Upper lobe of right lung (tissue), 1 donor: ENCODE data around the gene BCL2L15. TPM values are rescaled to one million over a fixed set of nuclear protein-coding genes. Genes with fewer than 3 reads are reported as not detected.

Experiments
- ATAC-seq: fragments of 200-7000 bp; cut with Tn5 transposase; one replicate; pipeline ENCODE4 v1.9.1; 2020; ENCODE audit warnings: mild to moderate bottlenecking, moderate library complexity
- DNase-seq: peaks from one replicate; pipeline ENCODE4 v3.0.0-alpha.2; 2020
- H3K27ac ChIP-seq: fragments of 200-600 bp; one replicate; pipeline ENCODE4 v1.8.0; 2022
- H3K27me3 ChIP-seq: fragments of 200-600 bp; one replicate; pipeline ENCODE4 v1.8.0; 2022; ENCODE audit warnings: mild to moderate bottlenecking
- H3K36me3 ChIP-seq: fragments of 200-600 bp; one replicate; pipeline ENCODE4 v1.8.0; 2022
- H3K4me1 ChIP-seq: fragments of 200-600 bp; one replicate; pipeline ENCODE4 v1.8.0; 2022
- H3K4me3 ChIP-seq: fragments of 200-600 bp; one replicate; pipeline ENCODE4 v1.8.0; 2022; ENCODE audit warnings: mild to moderate bottlenecking
- H3K9me3 ChIP-seq: fragments of 200-600 bp; one replicate; pipeline ENCODE4 v1.8.0; 2022
- CTCF ChIP-seq: fragments of 200-600 bp; IDR thresholded peaks from one replicate; pipeline ENCODE4 v1.8.0; 2022; ENCODE audit warnings: antibody characterized with exemption
- intact Hi-C: fragments of 100-400 bp; cut with DNase I; formaldehyde crosslinking; loops from one replicate; pipeline ENCODE4 v1.11.0; 2022
- total RNA-seq: library from RNA; stranded (reverse); fragmentation: NEBNext Ultra II Directional; extraction: Animal tissue kit (Norgen Biotek cat#: 25700); gene quantifications from one replicate; pipeline ENCODE4 v1.2.1, GENCODE V29; 2021
- donor health status: DM: no; HTN: yes; CAD: no; lungs with severe emphysema.

BCL2L15 gene
- total RNA-seq, 1 donor from 2014 or later = 1.8 TPM

GRCh38 chr1:113868387-113869083 is 18.8 kb downstream of the BCL2L15 start:
- no peak for TF ChIP-seq CTCF
- peaks cover 15% of the 10 kb centered on the region for H3K4me1 ChIP-seq
- no peaks in the 10 kb centered on the region for H3K36me3 ChIP-seq
- no peak overlapping the region for H3K4me3 ChIP-seq
- intact Hi-C loops = no loop called here
- DNase-seq = no peak
- no peak overlapping the region for H3K27ac ChIP-seq
- H3K27me3 ChIP-seq = no peaks in the 10 kb centered on the region
- H3K9me3 ChIP-seq = no peaks in the 10 kb centered on the region
- no peak for ATAC-seq

GRCh38 chr1:113861641-113862040 is 25.7 kb downstream of the BCL2L15 start:
- ATAC-seq (no peak), DNase-seq (no peak)
- no peak overlapping the region for H3K4me3 ChIP-seq
- TF ChIP-seq CTCF = no peak
- no peaks in the 10 kb centered on the region for H3K9me3 ChIP-seq
- intact Hi-C loops = no loop called here
- H3K36me3 ChIP-seq = no peaks in the 10 kb centered on the region
- H3K4me1 ChIP-seq = peaks cover 18% of the 10 kb centered on the region
- H3K27me3 ChIP-seq = no peaks in the 10 kb centered on the region
- H3K27ac ChIP-seq = no peak overlapping the region

- intact Hi-C loops = no loop called here
- Histone ChIP-seq H3K9me3 (no peaks in the 10 kb centered on the region), H3K4me3 (no peak overlapping the region), H3K4me1 (peaks cover 25% of the 10 kb centered on the region), H3K36me3 (no peaks in the 10 kb centered on the region), H3K27me3 (no peaks in the 10 kb centered on the region), H3K27ac (no peak overlapping the region)
- no peak for ATAC-seq
- no peak for DNase-seq
- no peak for TF ChIP-seq CTCF
These were observed 26.5 kb downstream of the BCL2L15 start for GRCh38 chr1:113860891-113861290.

- no peak for TF ChIP-seq CTCF
- no peaks in the 10 kb centered on the region for H3K36me3 ChIP-seq
- H3K27ac ChIP-seq = no peak overlapping the region
- H3K9me3 ChIP-seq = no peaks in the 10 kb centered on the region
- H3K27me3 ChIP-seq = no peaks in the 10 kb centered on the region
- intact Hi-C loops = no loop called here
- no peak for DNase-seq
- peaks cover 28% of the 10 kb centered on the region for H3K4me1 ChIP-seq
- no peak overlapping the region for H3K4me3 ChIP-seq
- peak; percentile 61 for ATAC-seq
These were observed 27.8 kb downstream of the BCL2L15 start for GRCh38 chr1:113859478-113860175.

GRCh38 chr1:113858982-113859381 is 28.4 kb downstream of the BCL2L15 start:
- intact Hi-C loops = no loop called here
- DNase-seq = no peak
- no peaks in the 10 kb centered on the region for H3K27me3 ChIP-seq
- ATAC-seq = no peak
- no peaks in the 10 kb centered on the region for H3K36me3 ChIP-seq
- no peak overlapping the region for H3K27ac ChIP-seq
- TF ChIP-seq CTCF = no peak
- H3K4me1 ChIP-seq = peaks cover 28% of the 10 kb centered on the region
- H3K9me3 ChIP-seq = no peaks in the 10 kb centered on the region
- no peak overlapping the region for H3K4me3 ChIP-seq
